ENCODE data around the gene EPB41L5.
A peak's percentile ranks its signal among the peaks of the same experiment; 100 is the strongest.
"Not testable (repeated sequence)": the region's sequence is repeated elsewhere in the genome, so short reads cannot be mapped to it uniquely, and the experiment has no call there.

EPB41L5 gene

DNA sequence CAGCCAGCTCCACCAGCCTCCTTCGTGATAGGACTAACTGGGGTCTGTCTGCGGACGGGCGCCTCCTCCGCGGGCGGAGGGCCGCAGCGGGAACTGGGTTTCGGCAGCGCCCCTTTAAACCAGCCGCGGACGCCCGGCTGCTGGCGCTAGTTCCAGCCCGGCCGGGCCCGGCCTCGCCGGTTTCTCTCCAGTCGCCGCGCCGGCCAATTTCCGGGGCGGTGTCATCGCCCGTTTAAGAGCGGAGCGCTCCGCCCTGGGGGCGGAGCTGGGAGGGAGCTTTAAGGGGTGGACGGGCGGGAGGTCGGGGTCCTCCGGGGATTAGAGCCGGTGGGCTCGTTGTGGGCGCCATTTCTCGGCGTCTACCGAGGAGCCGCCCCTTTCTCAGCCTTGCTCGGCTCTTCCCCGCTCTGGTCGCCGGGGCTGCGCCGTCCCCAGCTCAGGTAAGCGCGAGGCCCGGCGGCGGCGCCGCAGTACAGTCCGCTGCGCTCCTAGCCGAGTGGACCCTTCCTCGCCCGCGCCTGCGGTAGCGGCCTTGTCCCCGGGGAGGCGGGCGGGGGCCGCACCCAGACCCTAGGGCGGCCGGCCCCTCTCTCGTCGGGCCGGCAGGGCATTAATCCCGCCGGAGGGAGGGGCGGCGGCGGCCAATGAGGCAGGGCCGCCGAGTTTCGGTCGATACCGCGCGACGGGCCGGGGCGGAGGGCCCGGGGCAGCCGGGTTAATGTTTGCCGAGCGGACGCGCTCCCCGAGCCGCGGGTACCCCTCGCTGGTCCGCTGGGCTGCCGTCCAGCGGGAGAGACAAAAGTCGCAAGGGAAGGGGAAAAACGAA is at the start of gene EPB41L5:
Gene EPB41L5 (plus strand): TSS at position 307 of the 826 bp plus-strand sequence. CDS start 6,008 bp downstream, outside the sequence.
- DNase-seq = peak; percentile 85

DNA sequence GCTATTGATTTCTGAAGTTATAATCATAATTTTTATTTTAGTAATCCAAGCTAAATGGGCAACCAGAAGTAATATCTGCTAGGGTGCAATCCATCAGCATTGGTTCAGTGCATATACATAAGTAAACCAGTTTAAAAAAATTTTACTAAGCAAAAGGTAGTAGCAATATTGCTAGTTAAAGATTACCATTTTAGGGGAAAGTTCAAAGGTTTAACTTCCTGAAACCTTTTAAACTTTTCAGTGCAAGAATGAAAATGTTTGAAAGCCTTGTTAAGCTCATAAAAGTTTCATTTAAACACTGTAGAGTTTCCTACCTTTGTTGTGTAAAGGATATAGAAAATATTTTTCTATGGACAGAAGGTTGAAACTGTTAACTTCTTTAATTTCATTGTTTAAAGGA is 31.0 kb upstream of the EPB41L5 start:
- DNase-seq = no peak

DNA sequence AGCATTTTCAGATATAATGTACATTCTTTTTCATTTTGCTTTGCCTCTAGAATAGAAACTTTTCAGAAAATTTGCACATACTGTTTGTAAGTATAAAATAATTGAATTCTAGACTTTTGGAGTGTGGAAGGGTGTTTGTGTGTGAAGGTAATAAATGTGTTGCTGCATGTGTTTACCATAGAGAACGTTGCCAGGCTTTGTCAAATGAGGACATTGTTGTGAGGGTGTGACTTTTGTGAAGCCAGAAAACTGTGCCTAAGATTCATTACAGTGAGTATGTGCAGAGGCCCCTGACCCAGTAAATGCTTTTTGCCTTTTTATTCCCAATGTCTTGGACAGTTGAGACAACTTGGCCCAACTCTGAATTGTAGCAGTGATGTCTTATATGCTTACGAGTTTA is 30.4 kb upstream of the EPB41L5 start:
- DNase-seq = no peak

DNA sequence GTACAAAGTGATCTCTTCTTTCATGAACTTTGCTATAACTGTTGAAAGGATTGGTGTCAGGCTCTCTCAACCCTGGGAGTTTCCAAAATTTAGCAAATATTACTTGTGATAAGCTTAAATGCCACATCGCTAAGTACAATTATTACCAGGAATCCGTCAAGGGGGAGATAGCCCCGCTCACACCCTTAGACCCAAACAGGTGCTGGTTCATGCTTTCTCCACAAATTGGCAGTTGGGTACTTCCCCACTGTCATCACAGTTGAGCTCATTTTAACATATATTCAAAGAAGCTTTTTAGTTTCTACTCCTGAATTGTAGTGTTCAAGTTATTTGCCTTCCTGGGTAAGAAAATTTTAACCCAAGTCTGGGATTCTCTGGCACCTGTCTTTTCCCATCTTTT is 29.8 kb upstream of the EPB41L5 start:
- DNase-seq = no peak

DNA sequence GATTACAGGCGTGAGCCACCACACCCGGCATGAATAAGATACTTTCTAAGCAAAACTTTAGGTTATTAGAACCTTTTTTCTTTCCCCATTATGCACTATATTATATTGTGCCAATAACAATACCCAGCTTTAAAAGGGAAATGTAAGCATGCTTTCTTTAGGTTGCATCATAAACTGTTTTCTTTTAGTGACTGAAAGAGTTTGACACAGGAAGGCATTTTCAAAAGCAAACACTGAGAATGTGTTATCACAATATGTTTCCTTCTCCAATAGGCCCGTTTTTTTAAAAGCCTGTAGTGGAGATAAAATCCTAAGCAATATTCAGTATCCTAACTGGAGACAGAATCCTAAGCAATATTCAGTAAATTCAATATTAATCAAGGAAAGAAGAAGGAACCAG is 16.7 kb upstream of the EPB41L5 start:
- no peak for DNase-seq

DNA sequence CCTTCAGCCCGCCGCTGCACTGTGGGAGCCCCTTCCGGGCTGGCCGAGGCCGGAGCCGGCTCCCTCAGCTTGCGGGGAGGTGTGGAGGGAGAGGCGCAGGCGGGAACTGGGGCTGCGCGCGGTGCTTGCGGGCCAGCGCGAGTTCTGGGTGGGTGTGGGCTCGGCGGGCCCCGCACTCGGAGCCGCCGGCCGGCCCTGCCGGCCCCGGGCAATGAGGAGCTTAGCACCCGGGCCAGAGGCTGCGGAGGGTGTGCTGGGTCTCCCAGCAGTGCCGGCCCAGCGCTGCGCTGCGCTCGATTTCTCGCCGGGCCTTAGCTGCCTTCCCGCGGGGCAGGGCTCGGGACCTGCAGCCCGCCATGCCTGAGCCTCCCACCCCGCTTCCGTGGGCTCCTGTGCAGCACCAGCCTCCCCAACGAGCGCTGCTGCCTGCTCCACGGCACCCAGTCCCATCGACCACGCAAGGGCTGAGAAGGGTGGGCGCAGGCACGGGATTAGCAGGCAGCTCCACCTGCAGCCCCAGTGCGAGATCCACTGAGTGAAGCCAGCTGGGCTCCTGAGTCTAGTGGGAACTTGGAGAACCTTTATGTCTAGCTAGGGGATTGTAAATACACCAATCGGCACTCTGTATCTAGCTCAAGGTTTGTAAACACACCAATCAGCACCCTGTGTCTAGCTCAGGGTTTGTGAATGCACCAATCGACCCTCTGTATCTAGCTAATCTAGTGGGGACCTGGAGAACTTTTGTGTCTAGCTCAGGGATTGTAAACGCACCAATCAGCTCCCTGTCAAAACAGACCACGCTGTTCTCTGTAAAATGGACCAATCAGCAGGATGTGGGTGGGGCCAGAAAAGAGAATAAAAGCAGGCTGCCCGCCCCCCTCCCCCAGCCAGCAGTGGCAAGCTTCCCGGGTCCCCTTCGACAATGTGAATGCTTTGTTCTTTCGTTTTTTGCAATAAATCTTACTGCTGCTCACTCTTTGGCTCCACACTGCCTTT is 15.7 kb upstream of the EPB41L5 start:
- not testable (repeated sequence) for DNase-seq

DNA sequence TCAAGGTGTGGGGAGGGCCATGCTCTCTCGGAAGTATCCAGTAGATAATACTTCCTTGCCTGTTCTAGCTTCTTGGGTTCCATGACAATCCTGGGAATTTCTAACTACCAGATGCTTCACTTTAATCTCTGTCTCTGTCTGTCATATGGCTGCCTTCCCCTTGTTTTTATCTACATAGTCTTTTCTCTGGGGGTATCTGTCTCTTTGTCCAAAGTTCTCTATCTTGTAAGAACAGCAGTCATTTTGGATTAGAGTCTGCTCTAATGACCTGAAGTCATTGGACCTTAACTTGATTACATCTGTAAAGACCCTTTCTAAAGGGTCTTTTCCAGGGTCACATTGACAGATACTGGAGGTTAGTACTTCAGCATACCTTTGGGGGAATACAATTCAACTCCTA is 11.4 kb upstream of the EPB41L5 start:
- DNase-seq = no peak

DNA sequence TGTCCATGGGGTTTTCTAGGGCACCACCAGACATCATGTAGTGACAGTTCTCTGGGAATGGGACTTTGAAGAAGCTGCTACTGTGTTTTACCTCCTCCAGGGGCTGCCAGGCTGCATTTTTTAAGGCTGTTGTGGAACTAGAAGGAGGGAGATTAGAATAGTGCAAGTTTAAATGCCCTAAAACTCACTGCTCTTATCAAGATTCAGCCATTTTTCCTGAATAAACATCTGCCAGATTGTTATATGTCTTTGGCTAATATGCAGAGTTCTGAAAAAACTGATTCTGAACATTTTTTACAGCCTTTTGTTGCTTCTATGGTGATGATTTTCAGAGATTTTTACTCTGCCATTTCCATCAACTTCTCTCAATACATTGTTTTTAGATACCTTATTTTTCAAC is 8.6 kb upstream of the EPB41L5 start:
- no peak for DNase-seq

DNA sequence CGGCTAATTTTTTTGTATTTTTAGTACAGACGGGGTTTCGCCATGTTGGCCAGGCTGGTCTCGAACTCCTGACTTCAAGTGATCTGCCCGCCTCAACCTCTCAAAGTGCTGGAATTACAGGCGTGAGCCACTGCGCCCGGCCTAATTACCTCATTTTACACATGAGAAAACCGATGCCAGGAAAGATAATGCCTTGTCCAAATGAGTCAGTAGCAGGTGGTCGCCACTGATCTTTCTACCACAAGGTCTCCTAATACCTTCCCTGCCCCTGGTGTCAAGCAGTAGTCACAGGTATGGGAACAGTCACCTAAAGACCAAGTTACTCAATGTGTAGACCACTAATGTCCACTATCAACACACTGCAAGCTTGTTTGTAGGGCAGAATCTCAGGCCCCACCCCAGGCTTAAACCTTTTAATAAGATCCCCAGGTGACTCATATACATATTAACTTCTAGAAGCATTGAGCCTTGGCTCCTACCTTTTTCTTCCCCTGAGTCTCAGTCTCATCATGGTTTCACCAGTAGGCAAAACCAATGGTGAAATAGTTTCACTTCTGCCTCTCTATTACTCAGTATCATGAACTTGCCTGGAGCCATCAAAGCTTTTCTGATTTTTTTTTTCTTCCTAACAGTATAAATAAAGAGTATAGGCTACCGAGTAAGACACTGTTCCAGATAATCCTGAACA is 6.9 kb upstream of the EPB41L5 start:
- DNase-seq = no peak

DNA sequence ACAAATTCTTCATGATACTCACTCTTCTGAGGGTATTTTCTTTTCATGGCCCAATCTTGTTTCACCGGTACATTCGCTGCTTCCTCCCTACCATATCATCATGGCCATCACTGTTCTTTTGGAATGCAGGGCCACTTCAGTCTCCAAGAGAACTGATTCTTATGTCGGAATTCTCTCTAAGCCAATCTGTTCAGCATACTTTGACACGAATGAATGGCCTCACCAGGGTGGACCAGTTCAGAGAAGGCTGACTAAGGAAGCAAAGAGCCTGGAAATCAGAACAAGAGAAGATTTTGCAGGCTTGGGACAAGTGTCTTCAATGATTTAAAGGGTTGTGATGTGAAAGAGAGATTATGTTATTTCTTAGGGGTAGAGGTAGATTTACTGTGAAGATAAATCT is 5.0 kb upstream of the EPB41L5 start:
- DNase-seq = no peak

DNA sequence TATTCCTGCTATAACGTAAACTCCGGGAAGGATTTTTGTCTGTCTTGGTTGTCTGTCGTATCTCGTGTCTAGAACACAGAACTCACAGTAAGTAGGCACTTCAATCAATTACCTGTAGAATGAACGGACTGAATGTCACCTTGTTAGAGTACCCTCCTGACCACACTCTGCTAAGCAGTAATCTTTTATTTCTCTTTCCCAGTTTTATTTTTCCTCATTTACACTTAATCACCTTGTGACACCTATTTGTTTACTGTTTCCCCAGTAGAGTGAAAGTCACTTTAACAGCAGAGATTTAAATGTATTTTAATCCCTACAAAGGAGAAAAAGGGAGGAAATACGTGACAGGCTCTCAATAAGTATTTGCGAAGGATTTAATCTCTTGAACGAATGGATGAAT is 514 bp upstream of the EPB41L5 start:
- DNase-seq = no peak

DNA sequence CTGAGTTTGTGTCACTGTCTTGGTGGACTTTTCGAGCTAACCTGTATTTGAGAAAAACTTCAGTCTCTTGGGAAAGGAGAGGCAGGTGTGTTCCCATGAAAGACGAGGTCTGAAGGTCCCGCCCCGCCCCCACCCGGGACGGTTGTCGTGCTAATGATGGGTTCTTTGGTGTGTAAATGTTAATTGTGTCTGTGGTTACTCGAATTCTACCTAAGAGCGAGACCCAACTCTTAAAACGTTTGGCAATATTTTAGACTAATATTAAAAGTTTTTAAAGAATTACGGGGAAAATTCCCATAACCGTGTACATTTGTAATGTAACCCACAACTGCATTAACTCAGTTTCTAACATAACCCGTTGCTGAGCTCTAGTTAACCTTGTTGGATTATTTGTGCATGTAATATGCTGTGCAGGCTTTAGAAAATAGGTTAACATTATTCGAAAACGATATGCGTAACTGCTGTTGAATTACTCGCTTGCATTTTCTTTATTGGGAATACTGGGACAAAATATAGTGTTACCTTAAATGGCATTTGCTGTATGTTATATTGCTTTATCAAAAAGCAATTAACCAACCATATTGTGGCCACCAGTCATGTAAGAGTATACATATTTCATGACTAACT is 833 bp downstream of the EPB41L5 start:
- no peak for DNase-seq

DNA sequence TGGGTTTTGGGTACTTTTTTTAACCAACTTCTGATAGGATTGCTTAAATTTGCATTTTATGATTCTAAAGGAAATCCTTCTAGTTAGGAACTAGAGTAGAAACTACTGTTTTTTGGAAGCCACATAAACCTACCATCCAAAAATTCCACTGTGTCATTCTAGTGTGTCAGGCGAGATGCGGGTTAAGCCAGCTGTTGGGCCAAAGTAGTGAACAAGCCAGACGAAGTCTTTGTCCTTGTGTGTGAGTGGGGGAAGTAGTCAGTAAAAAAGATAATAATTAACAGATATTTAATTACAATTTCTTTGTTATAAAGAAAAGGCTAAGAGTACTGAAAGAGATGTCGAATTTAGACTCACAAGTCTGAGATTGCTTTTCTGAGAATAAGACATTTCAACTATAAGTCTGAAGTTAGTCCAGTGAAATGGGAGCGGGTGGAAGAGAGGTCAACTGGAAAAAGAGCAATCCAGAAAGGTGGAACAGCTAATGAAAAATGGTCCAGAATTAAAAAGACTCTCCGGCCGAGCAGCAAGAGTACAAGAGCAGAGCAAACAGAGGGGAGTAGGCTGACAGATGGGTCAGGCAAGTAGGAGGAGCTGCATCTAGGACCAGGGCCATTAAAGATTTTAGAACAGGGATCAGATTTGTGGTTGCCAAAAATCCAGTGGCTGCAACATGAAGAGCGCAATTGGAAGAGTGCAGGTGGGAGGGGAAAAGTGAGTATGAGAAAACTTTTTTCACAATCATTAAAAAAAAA is 1.5 kb downstream of the EPB41L5 start:
- DNase-seq = no peak

DNA sequence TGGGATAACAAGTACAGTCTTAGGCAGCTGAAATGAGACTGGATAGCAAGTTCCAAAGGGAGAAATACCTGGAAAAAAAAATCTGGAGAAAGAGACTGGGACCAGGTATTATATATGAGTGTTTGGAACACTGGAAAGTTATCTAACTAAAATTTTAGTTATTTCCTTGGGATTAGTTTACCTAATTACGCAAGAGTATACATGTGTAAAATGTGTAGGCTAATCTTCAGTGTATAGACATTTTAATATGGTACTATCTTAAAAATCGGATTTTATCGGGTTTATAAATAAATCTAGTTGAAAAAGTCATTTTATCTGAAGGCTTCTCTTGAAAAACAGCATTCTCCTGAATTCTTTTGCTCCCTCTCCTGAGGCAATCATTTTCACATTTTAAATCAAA is 3.9 kb downstream of the EPB41L5 start:
- DNase-seq = no peak

DNA sequence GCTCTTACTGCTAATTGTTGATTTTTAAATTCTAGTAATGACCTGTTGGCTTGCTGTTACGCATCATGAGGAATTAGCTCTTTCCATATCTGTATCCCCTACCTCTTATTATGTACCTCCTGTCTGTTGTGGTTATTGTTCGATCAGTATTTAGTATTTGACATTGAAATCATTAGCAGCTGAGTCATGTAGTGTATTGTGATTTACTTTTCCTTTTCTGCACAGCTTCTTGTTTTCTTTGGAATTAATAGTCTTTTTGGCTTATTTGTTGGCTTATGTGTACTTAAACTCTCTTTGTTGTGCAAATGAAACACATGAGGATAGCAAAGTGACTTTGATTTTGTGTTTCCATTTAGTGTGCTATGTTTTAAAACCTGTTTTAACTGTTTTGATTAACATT is 4.3 kb downstream of the EPB41L5 start:
- no peak for DNase-seq

DNA sequence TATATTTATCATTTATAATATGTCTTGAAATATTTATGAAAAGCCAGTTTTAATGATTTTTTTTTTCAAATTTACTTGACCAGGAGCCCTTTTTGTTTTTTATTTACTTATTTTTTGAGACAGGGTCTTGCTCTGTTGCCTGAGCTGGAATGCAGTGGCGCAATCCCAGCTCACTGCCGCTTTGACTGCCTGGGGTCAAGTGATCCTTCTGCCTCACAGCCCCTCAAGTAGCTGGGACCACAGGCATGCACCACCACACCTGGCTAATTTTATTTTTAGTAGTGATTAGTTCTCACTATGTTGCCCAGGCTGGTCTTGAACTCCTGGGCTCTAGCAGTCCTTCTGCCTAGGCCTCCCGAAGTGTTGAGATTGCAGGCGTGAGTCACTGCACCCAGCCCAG is 5.7 kb downstream of the EPB41L5 start:
- no peak for DNase-seq

DNA sequence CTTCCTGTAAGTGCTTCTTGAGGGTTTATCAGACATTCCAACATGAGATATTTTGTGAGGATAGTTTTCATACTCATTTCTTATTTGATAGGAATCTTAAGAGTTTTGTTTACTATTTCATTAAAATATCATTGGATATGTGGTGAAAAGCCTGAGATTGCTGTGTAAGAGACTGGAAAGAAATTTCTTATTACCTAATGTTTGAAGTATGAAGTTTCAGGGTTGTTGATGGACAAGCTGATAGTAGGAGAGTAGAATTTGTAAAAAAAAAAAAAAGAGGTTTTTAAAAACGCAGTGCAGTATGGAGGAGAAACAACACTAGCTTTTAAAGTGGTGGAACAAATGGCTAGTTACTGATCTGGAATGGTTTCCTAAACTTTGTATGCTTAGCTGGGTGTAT is 7.7 kb downstream of the EPB41L5 start:
- DNase-seq = no peak

DNA sequence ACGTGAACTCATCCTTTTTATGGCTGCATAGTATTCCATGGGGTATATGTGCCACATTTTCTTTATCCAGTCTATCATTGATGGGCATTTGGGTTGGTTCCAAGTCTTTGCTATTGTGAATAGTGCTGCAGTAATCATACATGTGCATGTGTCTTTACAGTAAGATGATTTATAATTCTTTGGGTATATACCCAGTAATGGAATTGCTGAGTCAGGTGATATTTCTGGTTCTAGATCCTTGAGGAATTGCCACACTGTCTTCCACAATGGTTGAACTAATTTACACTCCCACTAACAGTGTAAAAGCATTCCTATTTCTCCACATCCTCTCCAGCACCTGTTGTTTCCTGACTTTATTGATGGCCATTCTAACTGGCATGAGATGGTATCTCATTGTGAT is 9.6 kb downstream of the EPB41L5 start:
- DNase-seq = not testable (repeated sequence)

DNA sequence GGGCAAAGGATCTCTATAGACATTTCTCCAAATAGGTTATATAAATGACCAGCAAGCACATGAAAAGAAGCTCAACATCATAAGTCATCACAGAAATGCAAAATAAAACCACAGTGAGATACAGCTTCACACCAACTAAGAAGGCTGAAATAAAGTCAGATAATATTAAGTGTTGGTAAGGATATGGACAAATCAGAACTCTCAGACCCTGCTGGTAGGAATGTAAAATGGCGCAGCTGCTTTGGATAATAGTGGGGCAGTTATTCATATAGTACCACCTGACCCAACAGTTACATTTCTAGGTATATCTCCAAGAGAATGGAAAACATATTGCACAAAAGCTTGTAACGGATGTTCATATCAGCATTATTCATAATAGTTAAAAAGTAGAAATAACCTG is 14.0 kb downstream of the EPB41L5 start:
- no peak for DNase-seq

DNA sequence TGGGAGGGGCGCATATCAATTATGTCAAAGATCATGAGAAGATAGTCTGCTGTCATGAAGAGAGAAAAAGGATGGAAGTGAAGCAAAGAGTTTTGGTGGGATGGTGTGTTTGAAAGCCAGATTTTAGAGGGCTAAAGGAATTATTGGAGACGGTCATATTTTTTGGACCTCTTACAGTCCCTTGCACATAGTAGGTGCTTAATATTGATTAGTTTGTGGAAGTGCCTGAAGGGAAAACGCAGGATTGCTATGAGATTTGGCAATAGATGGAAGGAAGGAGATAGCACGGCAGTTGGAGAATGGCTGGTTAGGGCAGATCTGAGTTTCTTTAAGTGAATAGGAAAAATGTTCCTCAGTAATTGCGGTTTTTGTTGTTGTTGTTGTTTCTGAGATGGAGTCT is 15.9 kb downstream of the EPB41L5 start:
- DNase-seq = no peak

DNA sequence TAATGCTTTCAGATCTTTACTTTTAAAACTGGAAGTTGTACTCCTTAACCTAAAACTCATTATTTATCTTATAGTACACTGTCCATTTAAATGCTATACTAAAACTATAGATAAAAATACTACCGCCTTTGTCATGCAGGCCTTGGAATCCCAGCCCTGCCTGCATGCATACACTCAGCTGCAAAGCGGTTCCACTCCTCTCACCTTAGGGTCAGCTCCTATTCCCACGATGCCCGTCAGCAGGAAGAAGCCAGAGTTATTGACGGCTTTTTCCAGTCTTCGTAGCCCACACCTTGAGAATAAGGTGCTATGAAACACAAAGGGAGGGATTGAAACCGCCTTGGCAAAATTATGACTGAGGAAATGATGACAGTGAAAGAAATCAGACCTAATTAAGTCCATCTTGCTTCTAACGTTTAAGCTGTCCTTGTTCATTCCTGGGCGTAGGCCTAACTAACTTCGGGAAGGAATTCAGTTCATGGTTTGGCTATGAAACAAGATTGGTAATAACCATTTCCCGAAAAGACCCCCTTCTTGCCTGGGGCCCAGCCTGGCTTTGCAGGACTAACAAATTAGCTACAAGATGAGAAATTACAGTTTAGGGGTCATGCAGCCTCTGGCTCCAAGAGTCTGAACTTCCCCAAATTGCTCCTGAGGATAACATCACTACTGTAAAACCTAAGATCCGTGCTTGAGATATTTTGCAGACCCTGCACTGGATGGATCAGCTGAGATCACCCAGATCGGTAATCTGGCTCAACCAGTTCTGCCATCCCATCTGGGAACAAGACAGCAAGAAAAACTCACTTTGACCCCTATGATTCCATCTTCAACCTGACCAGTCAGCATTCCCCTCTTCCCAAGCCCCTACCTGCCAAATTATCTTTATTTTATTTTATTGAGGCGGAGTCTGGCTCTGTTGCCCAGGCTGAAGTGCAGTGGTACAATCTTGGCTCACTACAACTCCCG is 17.1 kb downstream of the EPB41L5 start:
- no peak for DNase-seq
